Stimulated activated CD4-positive, alpha-beta T cell treated with anti-CD3 and anti-CD28 coated beads, TNF-alpha, amount 100 ng/mL, for 24 hours (primary cell): ENCODE results near the gene CFAP74.
"Not testable (repeated sequence)": the region's sequence is repeated elsewhere in the genome, so short reads cannot be mapped to it uniquely, and the experiment has no call there.

Experiments
- DNase-seq, 3 experiments: peaks; one replicate each; pipeline ENCODE4 v3.0.0-alpha.2; 2020; ENCODE audit warnings: low read depth in 3 of 3

Gene CFAP74

GRCh38 chr1:1954831-1955441 is 48.6 kb downstream of the CFAP74 start:
- peak in 1 of 3 experiments; percentile 44 for DNase-seq

GRCh38 chr1:1954015-1954414 is 49.6 kb downstream of the CFAP74 start:
- DNase-seq = no peak

GRCh38 chr1:1950940-1951339 is 52.6 kb downstream of the CFAP74 start:
- DNase-seq = no peak

GRCh38 chr1:1948783-1949182 is 54.8 kb downstream of the CFAP74 start:
- no peak for DNase-seq

- no peak for DNase-seq
Observed at GRCh38 chr1:1947493-1947892, 56.1 kb downstream of the CFAP74 start.

GRCh38 chr1:1946540-1946939 is 57.0 kb downstream of the CFAP74 start:
- no peak for DNase-seq

- no peak for DNase-seq
Observed at GRCh38 chr1:1945782-1946393, 57.7 kb downstream of the CFAP74 start.

GRCh38 chr1:1943834-1944570 is 59.6 kb downstream of the CFAP74 start:
- peak; percentile 30 to 62 (median 38) for DNase-seq

- DNase-seq = no peak
Observed at GRCh38 chr1:1942753-1943656, 60.6 kb downstream of the CFAP74 start.

GRCh38 chr1:1941868-1942752 is 61.5 kb downstream of the CFAP74 start:
- DNase-seq = no peak

- no peak for DNase-seq
Observed at GRCh38 chr1:1941211-1941841, 62.3 kb downstream of the CFAP74 start.

GRCh38 chr1:1940123-1940425 is 63.5 kb downstream of the CFAP74 start:
- no peak for DNase-seq

- no peak for DNase-seq
Observed at GRCh38 chr1:1939296-1940122, 64.1 kb downstream of the CFAP74 start.

GRCh38 chr1:1938613-1939295 is 64.8 kb downstream of the CFAP74 start:
- DNase-seq = no peak

- no peak for DNase-seq
Observed at GRCh38 chr1:1938276-1938573, 65.4 kb downstream of the CFAP74 start.

- no peak for DNase-seq
Observed at GRCh38 chr1:1937549-1938275, 65.9 kb downstream of the CFAP74 start.

GRCh38 chr1:1937061-1937460 is 66.5 kb downstream of the CFAP74 start:
- DNase-seq = no peak

GRCh38 chr1:1934848-1935247 is 68.7 kb downstream of the CFAP74 start:
- not testable (repeated sequence) for DNase-seq
